ENCODE results near the gene INPP5E.
"Not testable (repeated sequence)": the region's sequence is repeated elsewhere in the genome, so short reads cannot be mapped to it uniquely, and the experiment has no call there.

INPP5E gene

DNA sequence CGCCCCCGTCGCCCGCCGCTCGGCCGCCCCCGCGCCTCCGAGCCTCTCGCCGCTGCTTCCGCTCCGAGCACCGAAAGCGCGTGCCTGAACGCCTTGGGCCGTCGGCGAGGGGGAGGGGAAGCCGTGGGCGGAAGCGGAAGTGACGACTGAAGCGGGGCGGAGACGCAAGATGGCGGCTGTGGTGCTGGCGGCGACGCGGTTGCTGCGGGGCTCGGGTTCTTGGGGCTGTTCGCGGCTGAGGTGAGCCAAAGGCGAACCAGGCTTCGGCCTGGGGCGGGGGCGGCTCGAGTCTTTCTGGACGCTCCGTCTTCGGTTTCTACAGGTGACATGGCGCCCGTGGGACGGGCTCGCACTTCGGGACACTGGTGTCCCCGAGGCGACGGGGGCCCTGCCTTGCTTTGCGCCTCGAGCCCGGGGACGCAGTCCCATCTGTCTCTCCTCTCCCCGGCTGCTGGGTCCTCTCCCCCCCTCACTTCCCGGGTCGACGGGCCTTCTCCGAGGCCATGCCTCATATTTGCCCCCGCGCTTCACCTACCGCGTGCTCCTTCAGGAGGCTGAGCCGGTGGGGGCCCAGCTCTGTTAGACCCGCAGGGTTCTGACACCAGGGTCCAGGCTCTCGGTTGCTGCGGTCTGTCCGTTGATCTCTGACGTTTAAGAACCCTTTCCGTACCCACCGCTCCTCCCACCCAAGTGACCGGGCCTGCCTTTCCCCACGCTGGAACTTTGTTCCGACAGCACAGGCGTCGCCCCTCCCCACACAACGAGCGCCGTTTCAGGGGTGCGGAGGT is 29.0 kb downstream of the INPP5E start, which contains the start of the genes ENTR1 and PMPCA:
ENTR1 (minus strand) TSS at position 115 of the 788 bp plus-strand sequence. CDS start 217 bp downstream, outside the sequence.
PMPCA (plus strand) TSS at position 159 of the 788 bp plus-strand sequence; CDS start at position 170, 11 bp downstream.
- Histone ChIP-seq H2AFZ (ENCODE audit: low read length) (no peak within 1 kb of the TSS), H4K20me1 (ENCODE audit: insufficient read depth, low read length) (no peaks in the 10 kb centered on the region), H3K36me3 (ENCODE audit: insufficient read depth, low read length) (peaks cover 67% of the 10 kb centered on the region), H3K27ac (ENCODE audit: low read depth, low read length, poor library complexity, severe bottlenecking) (peak within 1 kb of the TSS; percentile 63), H3K9me2 (ENCODE audit: low read depth, low read length) (no peaks in the 10 kb centered on the region), H3K9ac (ENCODE audit: low read length) (peak within 1 kb of the TSS; percentile 100), H3K4me1 (ENCODE audit: insufficient read depth, low read length, severe bottlenecking) (peaks cover 31% of the 10 kb centered on the region), H3F3A (ENCODE audit: insufficient read depth, low read length) (no peaks in the 10 kb centered on the region), H3K9me3 (ENCODE audit: low read length) (no peaks in the 10 kb centered on the region), H3K4me2 (ENCODE audit: low read length) (peak within 1 kb of the TSS; percentile 100), H3K27me3 (ENCODE audit: insufficient read depth, low read length) (no peaks in the 10 kb centered on the region), H3K4me3 (ENCODE audit: low read depth, low read length, poor library complexity, severe bottlenecking) (peak within 1 kb of the TSS; percentile 100), H3K79me2 (ENCODE audit: insufficient read depth, low read length) (peaks cover 26% of the 10 kb centered on the region)
- TF ChIP-seq, protein P1, sequence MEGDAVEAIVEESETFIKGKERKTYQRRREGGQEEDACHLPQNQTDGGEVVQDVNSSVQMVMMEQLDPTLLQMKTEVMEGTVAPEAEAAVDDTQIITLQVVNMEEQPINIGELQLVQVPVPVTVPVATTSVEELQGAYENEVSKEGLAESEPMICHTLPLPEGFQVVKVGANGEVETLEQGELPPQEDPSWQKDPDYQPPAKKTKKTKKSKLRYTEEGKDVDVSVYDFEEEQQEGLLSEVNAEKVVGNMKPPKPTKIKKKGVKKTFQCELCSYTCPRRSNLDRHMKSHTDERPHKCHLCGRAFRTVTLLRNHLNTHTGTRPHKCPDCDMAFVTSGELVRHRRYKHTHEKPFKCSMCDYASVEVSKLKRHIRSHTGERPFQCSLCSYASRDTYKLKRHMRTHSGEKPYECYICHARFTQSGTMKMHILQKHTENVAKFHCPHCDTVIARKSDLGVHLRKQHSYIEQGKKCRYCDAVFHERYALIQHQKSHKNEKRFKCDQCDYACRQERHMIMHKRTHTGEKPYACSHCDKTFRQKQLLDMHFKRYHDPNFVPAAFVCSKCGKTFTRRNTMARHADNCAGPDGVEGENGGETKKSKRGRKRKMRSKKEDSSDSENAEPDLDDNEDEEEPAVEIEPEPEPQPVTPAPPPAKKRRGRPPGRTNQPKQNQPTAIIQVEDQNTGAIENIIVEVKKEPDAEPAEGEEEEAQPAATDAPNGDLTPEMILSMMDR (IDR thresholded peaks at IDR 0.05; ENCODE audit: low read length), result no peak
- TF ChIP-seq EZH2 (IDR thresholded peaks at IDR 0.05; ENCODE audit: borderline replicate concordance, low read length), result no peak

DNA sequence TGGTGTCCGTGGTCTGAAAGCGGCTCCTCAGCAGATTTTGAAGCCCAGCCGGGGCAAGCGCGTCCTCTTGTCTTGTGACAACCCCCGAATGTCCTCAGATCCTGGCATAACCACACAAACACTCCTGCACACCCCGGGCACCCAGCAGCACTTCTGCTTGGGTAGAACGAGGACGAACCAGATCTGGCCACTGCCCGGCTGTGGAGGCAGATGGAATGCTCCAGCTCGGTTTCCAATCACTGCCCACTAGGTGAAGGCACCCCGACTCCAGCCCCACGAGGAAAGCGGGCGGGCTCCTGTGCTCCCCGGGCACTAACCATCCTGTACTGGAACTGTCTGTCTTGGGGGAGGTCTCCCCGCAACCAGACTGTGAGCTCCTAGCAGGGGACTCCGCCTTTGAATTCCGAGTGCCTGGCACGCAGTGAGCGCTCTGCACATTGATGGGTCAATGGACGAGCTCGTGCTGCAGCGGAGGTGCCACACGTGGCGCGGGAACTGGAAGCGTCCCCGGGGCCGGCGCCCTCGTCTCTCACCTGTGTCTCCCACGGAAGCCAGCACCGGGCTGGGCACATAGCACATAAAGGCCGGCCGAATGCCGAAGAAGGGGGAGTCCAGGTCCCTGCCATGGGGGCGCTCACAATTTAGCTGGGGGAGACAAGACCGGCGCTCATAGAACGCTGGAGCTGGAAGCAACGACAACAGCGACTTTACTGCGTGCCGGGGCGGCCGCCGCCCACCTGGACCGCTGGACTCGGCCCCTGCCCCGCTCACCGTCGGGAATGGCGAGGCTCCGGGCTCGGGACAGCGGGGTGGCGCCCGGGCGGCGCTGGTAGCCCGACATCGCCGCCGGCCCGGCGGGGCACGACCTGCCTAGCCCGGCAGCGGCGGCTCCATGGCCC is 29.8 kb downstream of the INPP5E start:
- no peaks in the 10 kb centered on the region for H3K9me3 ChIP-seq (ENCODE audit: low read length)
- no peaks in the 10 kb centered on the region for H3K9me2 ChIP-seq (ENCODE audit: low read depth, low read length)
- H3K9ac ChIP-seq (ENCODE audit: low read length), result peak overlapping the region; percentile 99
- TF ChIP-seq, protein P1 (IDR thresholded peaks at IDR 0.05; ENCODE audit: low read length), result no peak
- no peak for TF ChIP-seq EZH2 (IDR thresholded peaks at IDR 0.05; ENCODE audit: borderline replicate concordance, low read length)
- H3K36me3 ChIP-seq (ENCODE audit: insufficient read depth, low read length), result peaks cover 69% of the 10 kb centered on the region
- H3K27ac ChIP-seq (ENCODE audit: low read depth, low read length, poor library complexity, severe bottlenecking), result peak overlapping the region; percentile 63
- peak overlapping the region; percentile 86 for H3K4me2 ChIP-seq (ENCODE audit: low read length)
- no peaks in the 10 kb centered on the region for H3K27me3 ChIP-seq (ENCODE audit: insufficient read depth, low read length)
- no peaks in the 10 kb centered on the region for H3F3A ChIP-seq (ENCODE audit: insufficient read depth, low read length)
- peak overlapping the region; percentile 100 for H3K4me3 ChIP-seq (ENCODE audit: low read depth, low read length, poor library complexity, severe bottlenecking)
- peaks cover 31% of the 10 kb centered on the region for H3K4me1 ChIP-seq (ENCODE audit: insufficient read depth, low read length, severe bottlenecking)
- H4K20me1 ChIP-seq (ENCODE audit: insufficient read depth, low read length), result no peaks in the 10 kb centered on the region
- peaks cover 26% of the 10 kb centered on the region for H3K79me2 ChIP-seq (ENCODE audit: insufficient read depth, low read length)
- no peak overlapping the region for H2AFZ ChIP-seq (ENCODE audit: low read length)

DNA sequence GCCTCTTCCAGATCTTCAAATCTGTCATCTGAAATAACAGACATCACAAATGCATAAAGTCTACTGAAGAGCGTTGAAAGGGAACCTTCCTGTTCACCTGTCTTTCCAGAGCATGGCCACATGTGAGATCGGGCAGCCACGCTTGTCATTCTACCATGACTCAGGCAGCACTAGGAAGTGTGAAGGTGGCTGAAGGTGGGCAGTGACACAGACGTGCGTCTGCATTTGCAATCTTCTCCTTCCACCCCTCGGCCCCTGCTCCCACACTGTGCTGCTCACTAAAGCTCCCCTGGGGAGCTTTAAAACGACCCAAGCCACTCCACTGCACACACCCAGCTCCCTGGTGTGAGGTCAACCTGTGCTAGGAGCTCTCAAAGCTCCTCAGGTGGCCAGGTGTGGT is 31.7 kb downstream of the INPP5E start:
- no peak overlapping the region for H3K27ac ChIP-seq (ENCODE audit: low read depth, low read length, poor library complexity, severe bottlenecking)
- no peaks in the 10 kb centered on the region for H4K20me1 ChIP-seq (ENCODE audit: insufficient read depth, low read length)
- no peaks in the 10 kb centered on the region for H3K9me3 ChIP-seq (ENCODE audit: low read length)
- no peaks in the 10 kb centered on the region for H3F3A ChIP-seq (ENCODE audit: insufficient read depth, low read length)
- no peaks in the 10 kb centered on the region for H3K9me2 ChIP-seq (ENCODE audit: low read depth, low read length)
- H2AFZ ChIP-seq (ENCODE audit: low read length), result no peak overlapping the region
- no peak for TF ChIP-seq EZH2 (IDR thresholded peaks at IDR 0.05; ENCODE audit: borderline replicate concordance, low read length)
- TF ChIP-seq, protein P1 (IDR thresholded peaks at IDR 0.05; ENCODE audit: low read length), result no peak
- no peak overlapping the region for H3K9ac ChIP-seq (ENCODE audit: low read length)
- peaks cover 26% of the 10 kb centered on the region for H3K79me2 ChIP-seq (ENCODE audit: insufficient read depth, low read length)
- H3K4me3 ChIP-seq (ENCODE audit: low read depth, low read length, poor library complexity, severe bottlenecking), result no peak overlapping the region
- H3K4me2 ChIP-seq (ENCODE audit: low read length), result no peak overlapping the region
- H3K4me1 ChIP-seq (ENCODE audit: insufficient read depth, low read length, severe bottlenecking), result peaks cover 31% of the 10 kb centered on the region
- H3K36me3 ChIP-seq (ENCODE audit: insufficient read depth, low read length), result peaks cover 65% of the 10 kb centered on the region
- H3K27me3 ChIP-seq (ENCODE audit: insufficient read depth, low read length), result no peaks in the 10 kb centered on the region

DNA sequence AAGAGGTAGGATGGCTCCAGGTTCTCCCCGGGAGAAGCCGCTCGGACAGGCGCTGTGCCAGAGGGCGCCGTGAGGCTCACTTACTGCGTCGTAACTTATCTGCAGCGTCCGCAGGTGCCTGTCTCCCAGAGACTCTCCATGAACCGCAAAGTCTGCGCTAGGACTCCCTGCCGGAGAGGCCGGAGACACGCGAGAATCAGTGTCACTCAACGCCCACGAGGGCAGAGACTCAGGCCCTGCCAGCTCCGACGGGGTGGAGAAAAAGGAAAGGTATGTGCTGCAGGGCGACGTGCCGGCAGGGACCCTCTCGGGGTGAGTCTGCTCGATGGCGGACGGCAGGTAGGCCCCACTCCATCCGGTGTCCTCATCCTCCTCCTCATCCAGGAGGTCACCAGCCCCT is 32.6 kb downstream of the INPP5E start:
- H3K4me1 ChIP-seq (ENCODE audit: insufficient read depth, low read length, severe bottlenecking), result peaks cover 28% of the 10 kb centered on the region
- not testable (repeated sequence) for H3K9me3 ChIP-seq (ENCODE audit: low read length); H3K9me2 ChIP-seq (ENCODE audit: low read depth, low read length); H3K27ac ChIP-seq (ENCODE audit: low read depth, low read length, poor library complexity, severe bottlenecking); H3F3A ChIP-seq (ENCODE audit: insufficient read depth, low read length); H3K4me3 ChIP-seq (ENCODE audit: low read depth, low read length, poor library complexity, severe bottlenecking); H3K9ac ChIP-seq (ENCODE audit: low read length); H2AFZ ChIP-seq (ENCODE audit: low read length); H3K4me2 ChIP-seq (ENCODE audit: low read length); H3K27me3 ChIP-seq (ENCODE audit: insufficient read depth, low read length); H4K20me1 ChIP-seq (ENCODE audit: insufficient read depth, low read length)
- peaks cover 23% of the 10 kb centered on the region for H3K79me2 ChIP-seq (ENCODE audit: insufficient read depth, low read length)
- peaks cover 65% of the 10 kb centered on the region for H3K36me3 ChIP-seq (ENCODE audit: insufficient read depth, low read length)

DNA sequence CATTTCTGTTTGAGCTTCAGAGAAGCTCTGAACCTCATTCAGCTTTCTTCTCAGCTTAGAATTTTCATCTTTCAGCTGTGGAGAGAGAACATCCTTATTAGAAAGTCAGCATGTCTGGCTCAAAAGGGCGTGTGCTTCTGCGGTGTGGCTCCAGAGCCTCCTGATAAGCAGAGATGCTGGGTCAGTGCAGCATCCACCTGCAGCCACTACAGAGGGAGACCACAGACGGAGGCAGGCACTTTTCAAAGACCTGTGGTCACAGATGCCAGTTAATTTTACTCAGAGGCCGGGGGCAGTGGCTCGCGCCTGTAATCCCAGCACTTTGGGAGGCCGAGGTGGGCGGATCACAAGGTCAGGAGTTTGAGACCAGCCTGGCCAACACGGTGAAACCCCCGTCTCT is 33.7 kb downstream of the INPP5E start:
- H3K27me3 ChIP-seq (ENCODE audit: insufficient read depth, low read length); H3K9me2 ChIP-seq (ENCODE audit: low read depth, low read length); H4K20me1 ChIP-seq (ENCODE audit: insufficient read depth, low read length); H3F3A ChIP-seq (ENCODE audit: insufficient read depth, low read length); H2AFZ ChIP-seq (ENCODE audit: low read length); H3K9me3 ChIP-seq (ENCODE audit: low read length); H3K27ac ChIP-seq (ENCODE audit: low read depth, low read length, poor library complexity, severe bottlenecking); H3K9ac ChIP-seq (ENCODE audit: low read length); H3K4me3 ChIP-seq (ENCODE audit: low read depth, low read length, poor library complexity, severe bottlenecking); H3K4me2 ChIP-seq (ENCODE audit: low read length): not testable (repeated sequence)
- H3K36me3 ChIP-seq (ENCODE audit: insufficient read depth, low read length), result peaks cover 72% of the 10 kb centered on the region
- H3K4me1 ChIP-seq (ENCODE audit: insufficient read depth, low read length, severe bottlenecking), result peaks cover 16% of the 10 kb centered on the region
- H3K79me2 ChIP-seq (ENCODE audit: insufficient read depth, low read length), result peaks cover 11% of the 10 kb centered on the region
